ENCODE results near the gene ABO. TPM values are rescaled to one million over a fixed set of nuclear protein-coding genes. Genes with fewer than 3 reads are reported as not detected.

The ABO gene
- total and polyA plus RNA-seq, 2 donors (not counting 3 experiments of a cell fraction or from before 2014, with no cell fraction given), result not detected

DNA sequence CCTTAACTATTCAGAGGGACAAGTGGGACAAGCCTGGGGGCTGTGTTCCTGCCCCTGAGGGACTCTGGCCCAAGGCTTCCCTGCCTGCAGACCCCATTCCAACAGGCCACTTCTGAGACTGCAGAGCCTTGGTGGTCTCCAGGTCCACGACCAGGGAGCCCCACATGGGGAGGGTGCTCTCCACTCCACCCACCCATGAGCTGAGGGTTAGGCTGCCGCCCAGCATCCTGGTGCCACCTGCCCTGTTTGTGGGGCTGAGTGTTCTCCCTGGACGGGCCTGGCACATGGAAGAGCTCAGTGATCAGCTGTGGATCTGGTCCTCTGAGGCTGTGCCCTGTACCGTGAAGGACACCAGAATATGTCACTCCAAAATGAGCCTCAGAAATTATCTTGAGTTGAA lies 2.5 kb upstream of the ABO start:
- Histone ChIP-seq H3K9me3 (replicated peaks; ENCODE audit: control insufficient read depth, insufficient read depth, low read length) (no peaks in the 10 kb centered on the region), H3K4me2 (ENCODE audit: insufficient read depth, low read length) (no peak overlapping the region), H3K9me1 (replicated peaks; ENCODE audit: control insufficient read depth, extremely low read depth, insufficient read depth, low read length) (no peaks in the 10 kb centered on the region), H4K20me1 (replicated peaks; ENCODE audit: control insufficient read depth, extremely low read depth, insufficient read depth, low read length) (no peaks in the 10 kb centered on the region), H3K4me1 (ENCODE audit: control insufficient read depth, extremely low read depth, insufficient read depth, low read length) (no peaks in the 10 kb centered on the region), H2AFZ (ENCODE audit: low read depth, low read length) (no peak overlapping the region), H3K36me3 (ENCODE audit: control insufficient read depth in 2 of 2, extremely low read depth in 1 of 2, insufficient read depth in 2 of 2, low read length in 2 of 2) (no peaks in the 10 kb centered on the region), H3K9ac (replicated peaks; ENCODE audit: extremely low read depth, insufficient read depth, low read length) (no peak overlapping the region), H3K27me3 (ENCODE audit: control insufficient read depth in 2 of 2, insufficient read depth in 2 of 2, low read length in 2 of 2) (peaks cover 22 to 48% of the 10 kb centered on the region in 2 experiments), H3K4me3 (replicated peaks in 1 of 3; ENCODE audit: insufficient read depth in 1 of 3, low read depth in 1 of 3, low read length in 3 of 3) (no peak overlapping the region), H3K27ac (ENCODE audit: insufficient read depth, low read depth, low read length) (no peak overlapping the region), H3K79me2 (ENCODE audit: control insufficient read depth, insufficient read depth, low read length) (no peaks in the 10 kb centered on the region)
- intact Hi-C loops (cut with micrococcal nuclease), result no loop called here
- ChIA-PET POLR2A (no interaction called here), CTCF (interaction anchor here (1.2 to 1.6 kb wide), 2 partner anchors 38 to 52 kb away, joined by 4 read pairs; no protein-coding TSS in a partner anchor)
- BruUV-seq (replicated peaks), result no TSS peak
- dilution Hi-C loops (cut with MboI; ENCODE audit: extremely low pct_ligation_motif_present, low sequenced_read_pairs), result no loop called here
- FAIRE-seq, result no peak
- no peak for DNase-seq (ENCODE audit: low read depth, low spot score)
- TF ChIP-seq, protein P1, sequence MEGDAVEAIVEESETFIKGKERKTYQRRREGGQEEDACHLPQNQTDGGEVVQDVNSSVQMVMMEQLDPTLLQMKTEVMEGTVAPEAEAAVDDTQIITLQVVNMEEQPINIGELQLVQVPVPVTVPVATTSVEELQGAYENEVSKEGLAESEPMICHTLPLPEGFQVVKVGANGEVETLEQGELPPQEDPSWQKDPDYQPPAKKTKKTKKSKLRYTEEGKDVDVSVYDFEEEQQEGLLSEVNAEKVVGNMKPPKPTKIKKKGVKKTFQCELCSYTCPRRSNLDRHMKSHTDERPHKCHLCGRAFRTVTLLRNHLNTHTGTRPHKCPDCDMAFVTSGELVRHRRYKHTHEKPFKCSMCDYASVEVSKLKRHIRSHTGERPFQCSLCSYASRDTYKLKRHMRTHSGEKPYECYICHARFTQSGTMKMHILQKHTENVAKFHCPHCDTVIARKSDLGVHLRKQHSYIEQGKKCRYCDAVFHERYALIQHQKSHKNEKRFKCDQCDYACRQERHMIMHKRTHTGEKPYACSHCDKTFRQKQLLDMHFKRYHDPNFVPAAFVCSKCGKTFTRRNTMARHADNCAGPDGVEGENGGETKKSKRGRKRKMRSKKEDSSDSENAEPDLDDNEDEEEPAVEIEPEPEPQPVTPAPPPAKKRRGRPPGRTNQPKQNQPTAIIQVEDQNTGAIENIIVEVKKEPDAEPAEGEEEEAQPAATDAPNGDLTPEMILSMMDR (IDR thresholded peaks at IDR 0.05; ENCODE audit: extremely low read depth in 1 of 2, insufficient read depth in 1 of 2, low read depth in 1 of 2, low read length in 2 of 2), result no peak
- TF ChIP-seq MYC (IDR thresholded peaks at IDR 0.05; ENCODE audit: low read depth, low read length) (no peak), GATA2 (IDR thresholded peaks at IDR 0.05; ENCODE audit: insufficient read depth, insufficient read length, low read depth, low read length) (no peak), EZH2 (IDR thresholded peaks at IDR 0.05; ENCODE audit: borderline replicate concordance, low read depth, low read length, severe bottlenecking) (no peak), POLR2A (IDR thresholded peaks at IDR 0.05; ENCODE audit: low read depth, low read length) (no peak), POLR2AphosphoS5 (IDR thresholded peaks at IDR 0.05; ENCODE audit: insufficient read depth, low read depth, low read length) (no peak), JUN (IDR thresholded peaks at IDR 0.05; ENCODE audit: borderline replicate concordance, insufficient read depth, insufficient read length, low read depth) (no peak), FOS (IDR thresholded peaks at IDR 0.05; ENCODE audit: borderline replicate concordance, insufficient read depth, low read length) (no peak)
- TF ChIP-seq, protein P2, sequence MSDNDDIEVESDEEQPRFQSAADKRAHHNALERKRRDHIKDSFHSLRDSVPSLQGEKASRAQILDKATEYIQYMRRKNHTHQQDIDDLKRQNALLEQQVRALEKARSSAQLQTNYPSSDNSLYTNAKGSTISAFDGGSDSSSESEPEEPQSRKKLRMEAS (IDR thresholded peaks at IDR 0.05; ENCODE audit: insufficient read depth, insufficient read length), result no peak

All from endothelial cell of umbilical vein (primary cell).